Lower lobe of right lung (tissue), 2 donors: ENCODE measurements around the gene MDM1. TPM values are rescaled to one million over a fixed set of nuclear protein-coding genes. Genes with fewer than 3 reads are reported as not detected.

ENCODE experiments used
- ATAC-seq, 2 donors: fragments of 200-7000 bp; cut with Tn5 transposase; one replicate each; pipeline ENCODE4 v1.9.1; 2020 to 2022; ENCODE audit warnings: mild to moderate bottlenecking in 2 of 2, moderate library complexity in 2 of 2
- DNase-seq: peaks from one replicate; pipeline ENCODE4 v3.0.0-alpha.2; 2020
- H3K27ac ChIP-seq: fragments of 200-600 bp; one replicate; pipeline ENCODE4 v1.8.0; 2022
- H3K27me3 ChIP-seq: fragments of 200-600 bp; one replicate; pipeline ENCODE4 v1.8.0; 2022; ENCODE audit warnings: low read depth
- H3K36me3 ChIP-seq: fragments of 200-600 bp; one replicate; pipeline ENCODE4 v1.8.0; 2022; ENCODE audit warnings: mild to moderate bottlenecking
- H3K4me1 ChIP-seq: fragments of 200-600 bp; one replicate; pipeline ENCODE4 v1.8.0; 2022
- H3K4me3 ChIP-seq: fragments of 200-600 bp; one replicate; pipeline ENCODE4 v1.8.0; 2022; ENCODE audit warnings: mild to moderate bottlenecking
- H3K9me3 ChIP-seq: fragments of 200-600 bp; one replicate; pipeline ENCODE4 v1.8.0; 2022
- CTCF ChIP-seq: fragments of 200-600 bp; IDR thresholded peaks from one replicate; pipeline ENCODE4 v1.8.0; 2022; ENCODE audit warnings: antibody characterized with exemption, mild to moderate bottlenecking
- intact Hi-C: fragments of 100-400 bp; cut with DNase I; formaldehyde crosslinking; loops from one replicate; pipeline ENCODE4 v1.11.0; 2022
- total RNA-seq: library from RNA; stranded (reverse); fragmentation: NEBNext Ultra II Directional; extraction: Animal tissue kit (Norgen Biotek cat#: 25700); gene quantifications from one replicate; pipeline ENCODE4 v1.2.1, GENCODE V29; 2021
- donor health status: DM: no; HTN: yes; CAD: no; lungs with severe emphysema.

Gene MDM1
- total RNA-seq, 1 donor from 2014 or later: 13.8 TPM

DNA sequence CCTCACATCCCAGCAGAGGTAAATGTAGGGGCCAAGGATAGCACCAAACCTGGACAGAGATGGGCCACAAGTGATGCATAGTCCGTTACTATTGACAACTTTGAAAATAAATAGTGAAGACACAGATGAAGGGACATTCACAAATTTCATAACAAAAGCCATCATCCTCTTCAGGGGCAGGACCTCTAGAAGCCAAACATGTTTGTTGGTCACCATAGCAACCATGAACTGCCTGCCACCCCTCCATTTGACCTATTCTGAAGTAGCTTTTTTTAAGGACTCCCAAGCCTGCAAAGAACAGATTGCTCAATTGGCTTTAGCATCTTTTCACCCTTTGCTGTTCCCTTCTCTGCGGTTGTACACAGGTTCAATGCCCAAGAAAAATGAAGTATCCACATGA, 35.7 kb upstream of the MDM1 start:
- no peak for TF ChIP-seq CTCF
- no peak for ATAC-seq
- H3K9me3 ChIP-seq: no peaks in the 10 kb centered on the region
- H3K36me3 ChIP-seq: no peaks in the 10 kb centered on the region
- no peak overlapping the region for H3K4me3 ChIP-seq
- peaks cover 58% of the 10 kb centered on the region for H3K4me1 ChIP-seq
- no peaks in the 10 kb centered on the region for H3K27me3 ChIP-seq
- intact Hi-C loops: no loop called here
- H3K27ac ChIP-seq: no peak overlapping the region
- no peak for DNase-seq

GRCh38 chr12:68367116-68367515, 35.0 kb upstream of the MDM1 start:
- Histone ChIP-seq H3K4me3 (no peak overlapping the region), H3K4me1 (peaks cover 52% of the 10 kb centered on the region), H3K27ac (peak overlapping the region; percentile 25), H3K36me3 (no peaks in the 10 kb centered on the region), H3K9me3 (no peaks in the 10 kb centered on the region), H3K27me3 (no peaks in the 10 kb centered on the region)
- no peak for TF ChIP-seq CTCF
- intact Hi-C loops: no loop called here
- ATAC-seq (no peak), DNase-seq (no peak)

DNA sequence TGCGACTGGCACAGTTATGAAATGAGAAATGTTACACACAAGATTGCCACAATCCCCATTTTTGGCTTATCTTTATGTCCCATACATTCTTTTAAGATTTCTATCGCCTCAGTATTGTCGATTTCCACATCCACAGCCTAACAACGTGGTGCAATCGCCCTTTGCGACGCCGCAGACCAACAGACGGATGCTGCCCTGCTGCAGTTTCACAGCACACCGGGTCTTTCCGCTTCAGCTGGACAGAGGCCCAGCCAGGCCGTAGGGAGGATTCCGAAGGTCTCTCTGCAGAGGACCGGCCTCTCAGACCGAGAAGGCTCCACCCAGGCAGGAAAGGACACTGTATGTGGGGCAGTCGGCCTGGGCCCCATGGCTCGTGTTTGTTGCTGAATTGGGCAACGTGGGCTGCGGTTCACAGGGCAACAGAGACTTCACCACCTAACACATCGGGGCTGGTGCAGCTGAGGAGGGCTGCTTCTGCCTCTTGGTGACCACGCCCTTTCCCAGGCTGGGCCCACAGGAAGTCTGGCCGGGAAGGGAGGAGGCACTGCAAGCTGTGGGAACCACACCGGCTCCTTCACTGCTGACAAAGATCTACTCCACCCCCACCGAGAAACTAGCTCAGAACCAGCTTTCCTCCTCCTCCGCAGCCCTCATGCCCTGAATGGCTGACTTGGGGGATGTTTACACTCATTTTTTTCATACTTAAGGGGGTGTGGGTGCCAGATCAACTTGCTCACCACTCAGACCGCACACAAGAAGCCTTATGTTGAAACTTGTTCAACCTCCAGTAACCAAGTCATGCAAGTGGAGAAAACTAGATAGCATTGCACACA, 32.9 kb upstream of the MDM1 start:
- no peak for TF ChIP-seq CTCF
- H3K27me3 ChIP-seq: no peaks in the 10 kb centered on the region
- H3K4me1 ChIP-seq: peaks cover 52% of the 10 kb centered on the region
- peak; percentile 97 for DNase-seq
- intact Hi-C loops: no loop called here
- H3K36me3 ChIP-seq: no peaks in the 10 kb centered on the region
- no peaks in the 10 kb centered on the region for H3K9me3 ChIP-seq
- peak overlapping the region; percentile 90 for H3K27ac ChIP-seq
- peak overlapping the region; percentile 48 for H3K4me3 ChIP-seq
- ATAC-seq: peak; percentile 98

DNA sequence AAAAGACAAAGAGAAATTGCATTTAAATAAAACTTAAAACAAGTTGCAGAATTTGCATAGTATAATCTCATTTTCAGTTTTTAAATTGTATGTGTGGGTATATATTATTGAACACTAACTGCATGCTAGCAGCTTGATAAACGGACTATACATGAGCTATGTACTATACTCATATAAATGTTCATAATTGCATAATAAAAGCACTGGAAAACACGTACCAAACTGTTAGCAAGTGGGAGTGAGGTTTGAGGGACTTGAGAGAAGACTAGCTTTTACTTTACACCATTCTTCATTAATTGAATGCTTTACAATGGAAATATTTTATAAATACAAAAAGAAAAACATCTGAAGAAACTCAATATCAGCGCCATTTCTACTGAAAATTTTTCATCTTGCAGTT, 32.2 kb upstream of the MDM1 start:
- peaks cover 58% of the 10 kb centered on the region for H3K4me1 ChIP-seq

DNA sequence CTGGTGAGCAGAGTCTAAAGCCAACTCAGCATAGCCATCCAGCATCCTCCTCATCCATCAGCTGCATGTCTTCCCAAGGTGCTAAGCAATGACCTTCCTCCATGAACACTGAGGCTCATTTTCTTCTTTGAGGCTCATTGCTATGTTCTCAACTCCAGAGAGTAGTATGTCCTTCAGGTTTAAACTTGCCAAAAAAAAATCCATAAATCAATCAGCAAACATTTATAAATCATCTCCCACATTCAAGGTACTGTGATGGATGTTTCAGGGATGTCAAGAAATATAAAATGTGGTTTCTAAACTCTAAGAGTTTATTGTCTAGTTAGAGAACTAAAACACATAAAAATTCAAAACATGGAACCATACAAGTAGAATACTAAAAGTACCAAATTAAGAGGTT, 29.8 kb upstream of the MDM1 start:
- intact Hi-C loops: no loop called here
- Histone ChIP-seq H3K36me3 (no peaks in the 10 kb centered on the region), H3K27ac (no peak overlapping the region), H3K4me3 (no peak overlapping the region), H3K27me3 (no peaks in the 10 kb centered on the region), H3K4me1 (peaks cover 48% of the 10 kb centered on the region), H3K9me3 (no peaks in the 10 kb centered on the region)
- ATAC-seq: no peak
- DNase-seq: no peak
- no peak for TF ChIP-seq CTCF

More for the DNA sequence above, 32.2 kb upstream of the MDM1 start:
- H3K27ac ChIP-seq: peak overlapping the region; percentile 90
- H3K4me3 ChIP-seq: peak overlapping the region; percentile 48
- H3K27me3 ChIP-seq: no peaks in the 10 kb centered on the region
- intact Hi-C loops: no loop called here
- TF ChIP-seq CTCF: no peak
- H3K9me3 ChIP-seq: no peaks in the 10 kb centered on the region
- ATAC-seq (no peak), DNase-seq (no peak)
- no peaks in the 10 kb centered on the region for H3K36me3 ChIP-seq
